Measurements from ENCODE around the gene PTPN3.

PTPN3 gene

DNA sequence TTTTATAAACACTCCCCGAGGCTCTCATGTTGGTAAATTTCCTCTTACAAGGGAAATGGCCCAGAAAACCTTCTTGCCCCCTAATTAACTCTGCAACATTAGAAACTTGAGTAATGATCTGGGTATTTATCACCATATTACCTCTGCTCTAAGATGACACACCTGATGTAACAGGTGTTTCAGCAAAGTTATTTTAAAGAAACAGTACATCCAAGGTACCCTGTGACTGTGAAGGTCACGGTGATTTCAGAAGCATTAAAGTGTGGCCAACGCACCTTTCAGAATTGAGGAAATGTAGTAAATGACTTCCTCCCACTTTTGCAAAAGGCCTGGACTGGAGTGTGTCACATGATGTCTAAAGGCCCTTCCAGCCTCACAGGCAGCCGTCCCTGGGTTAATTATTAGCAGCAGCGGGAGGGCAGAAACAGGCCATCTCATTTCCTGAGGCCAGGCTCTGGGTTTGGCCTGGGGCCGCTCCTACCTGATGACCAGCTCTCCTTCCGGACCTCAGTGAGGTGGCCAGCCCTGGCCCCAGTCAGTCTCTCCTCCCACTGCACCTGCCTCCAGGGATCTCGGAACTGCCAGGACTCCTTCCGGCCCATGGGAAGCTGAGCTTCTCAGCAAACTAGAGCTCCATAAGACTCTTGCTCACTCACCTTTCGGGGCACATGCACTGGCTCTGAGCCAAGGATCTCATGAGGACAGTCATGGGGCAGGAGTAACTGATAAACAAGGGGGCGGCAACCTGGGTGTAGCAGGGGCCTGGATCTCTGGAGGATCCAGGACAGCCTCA lies 20.7 kb downstream of the PTPN3 start:
- DNase-seq (ENCODE audit: low spot score) = no peak

DNA sequence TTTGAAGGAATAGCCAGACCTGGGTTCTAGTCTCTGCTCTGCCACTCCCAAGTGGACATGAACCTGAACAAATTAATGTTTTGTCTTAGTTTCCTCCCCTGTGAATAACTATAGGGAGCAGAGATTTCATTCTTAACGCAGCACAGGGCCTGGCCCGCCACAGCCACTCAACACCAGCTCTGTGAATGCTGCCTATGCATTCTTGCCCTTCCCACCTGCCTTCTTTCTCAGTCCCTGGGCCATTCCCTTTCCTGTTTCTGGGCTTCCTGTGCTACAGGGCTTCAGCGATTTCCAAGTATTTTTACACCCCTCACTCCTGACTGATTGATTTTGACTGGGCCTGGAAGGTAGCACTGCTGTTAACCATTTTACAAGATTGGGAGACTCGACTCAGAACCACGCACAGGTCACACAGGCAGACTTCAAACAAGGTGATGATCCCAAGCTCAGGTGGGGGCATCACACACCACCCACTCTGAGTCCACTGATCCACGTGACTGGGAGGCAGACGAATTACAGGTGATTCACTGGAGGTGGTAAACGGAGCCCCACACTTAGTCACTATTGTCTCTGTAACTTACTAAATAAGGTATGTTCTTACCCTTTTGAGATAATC lies 21.4 kb downstream of the PTPN3 start:
- no peak for DNase-seq (ENCODE audit: low spot score)

- no peak for DNase-seq (ENCODE audit: low spot score)
These were observed 22.6 kb downstream of the PTPN3 start for GRCh38 chr9:109475526-109475925.

- no peak for DNase-seq (ENCODE audit: low spot score)
These were observed 23.2 kb downstream of the PTPN3 start for GRCh38 chr9:109474944-109475343.

GRCh38 chr9:109474170-109474569 lies 23.9 kb downstream of the PTPN3 start:
- DNase-seq (ENCODE audit: low spot score) = no peak

DNA sequence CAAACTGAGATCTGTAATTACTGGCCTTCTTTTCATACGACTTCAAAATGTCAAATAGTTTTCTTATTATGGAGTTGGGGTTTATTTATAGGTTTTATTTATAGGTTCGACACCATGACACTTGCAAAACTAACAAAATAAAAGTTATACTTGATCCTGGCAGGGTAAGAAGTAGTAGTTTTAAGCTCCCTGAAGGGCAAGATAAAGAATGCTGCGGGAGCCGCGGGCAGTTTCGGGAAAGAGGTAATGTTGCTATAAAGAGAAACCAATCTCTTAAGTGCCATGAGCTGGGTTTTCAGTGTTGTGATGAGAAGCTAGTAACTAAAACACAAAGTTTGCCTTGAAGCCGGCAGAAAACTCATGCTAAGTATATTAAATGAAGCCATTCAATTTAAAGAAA lies 24.8 kb downstream of the PTPN3 start:
- no peak for DNase-seq (ENCODE audit: low spot score)

DNA sequence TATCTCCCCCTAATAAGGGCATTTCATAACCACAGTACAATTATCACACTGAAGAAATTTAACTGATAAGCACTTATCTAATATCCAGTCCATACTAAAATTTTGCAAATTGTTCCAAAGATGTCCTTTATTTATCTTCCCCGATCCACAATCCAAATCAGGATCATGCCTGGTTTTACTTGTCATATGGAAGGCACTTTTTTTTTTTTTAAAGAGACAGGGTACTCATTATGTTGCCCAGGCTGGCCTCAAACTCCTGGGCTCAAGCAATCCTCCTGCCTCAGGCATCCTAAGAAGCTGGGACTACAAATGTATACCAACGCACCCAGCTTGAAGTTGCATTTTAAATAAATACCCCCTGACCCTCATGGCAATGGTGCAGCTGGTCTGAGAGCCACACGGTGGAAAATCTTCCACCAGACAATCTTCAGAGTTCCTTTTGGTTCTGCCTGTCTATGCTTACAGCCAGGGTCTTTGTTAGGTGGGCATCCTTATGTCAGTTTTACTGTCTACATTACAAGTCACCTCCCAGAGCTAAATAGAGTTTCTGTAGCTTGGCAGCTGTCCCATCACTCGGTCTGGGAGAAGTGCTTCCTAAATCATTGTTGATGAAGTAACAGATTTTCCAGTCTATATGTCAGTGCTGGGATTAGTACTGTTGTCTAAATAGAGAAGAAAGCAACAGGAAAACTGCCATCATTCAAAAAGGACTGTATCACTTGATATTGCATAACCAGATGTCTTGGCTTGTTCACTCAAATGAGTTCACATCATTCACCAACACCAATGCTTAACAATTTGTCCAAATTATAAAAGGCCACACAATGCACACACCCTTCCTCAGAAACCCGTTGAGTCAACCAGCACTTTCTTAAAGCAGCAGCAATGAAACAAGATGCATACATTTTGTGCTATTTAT lies 26.4 kb downstream of the PTPN3 start:
- no peak for DNase-seq (ENCODE audit: low spot score)

- DNase-seq (ENCODE audit: low spot score) = peak; percentile 83
These were observed 28.3 kb downstream of the PTPN3 start for GRCh38 chr9:109469646-109470358.

- no peak for DNase-seq (ENCODE audit: low spot score)
These were observed 29.2 kb downstream of the PTPN3 start for GRCh38 chr9:109468927-109469326.

DNA sequence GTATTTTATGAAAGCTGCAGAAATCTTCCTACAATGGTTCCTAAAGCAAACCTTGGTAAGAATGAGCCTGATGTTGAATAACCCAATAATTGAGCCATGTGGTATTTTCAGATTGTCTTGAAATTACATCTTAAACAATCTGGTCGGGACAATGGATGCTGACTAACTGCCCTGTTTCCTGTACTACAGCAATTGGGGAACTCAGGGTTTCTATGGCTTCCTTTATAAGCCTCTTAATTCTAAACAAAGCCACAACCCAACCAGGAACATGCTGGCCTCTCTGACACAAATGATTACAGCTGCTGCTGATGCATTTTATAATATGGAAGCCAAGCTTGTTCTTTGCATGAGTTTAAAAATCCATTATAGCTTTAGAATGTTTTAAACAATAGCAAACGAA lies 30.2 kb downstream of the PTPN3 start:
- no peak for DNase-seq (ENCODE audit: low spot score)

- DNase-seq (ENCODE audit: low spot score) = no peak
These were observed 31.2 kb downstream of the PTPN3 start for GRCh38 chr9:109466623-109467590.

- no peak for DNase-seq (ENCODE audit: low spot score)
These were observed 34.0 kb downstream of the PTPN3 start for GRCh38 chr9:109463924-109464625.

- no peak for DNase-seq (ENCODE audit: low spot score)
These were observed 37.5 kb downstream of the PTPN3 start for GRCh38 chr9:109460576-109460975.

DNA sequence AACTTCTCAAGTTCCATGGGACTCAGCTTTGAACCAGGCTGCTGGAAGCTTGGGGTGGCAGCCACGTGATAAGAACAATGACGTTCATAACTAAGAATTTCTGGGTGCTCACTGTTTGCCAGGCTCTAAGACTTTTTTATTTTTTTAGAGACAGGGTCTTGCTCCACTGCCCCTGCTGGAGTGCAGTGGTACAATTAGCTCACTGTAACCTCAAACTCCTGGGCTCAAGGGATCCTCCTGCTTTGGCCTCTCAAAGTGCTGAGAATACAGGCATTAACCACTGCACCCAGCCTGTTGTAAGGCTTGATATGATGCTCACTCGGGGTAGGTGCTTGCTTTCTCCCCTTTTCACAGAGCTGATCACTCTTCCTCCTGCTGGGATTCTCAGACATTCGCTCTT lies 38.7 kb downstream of the PTPN3 start:
- DNase-seq (ENCODE audit: low spot score) = no peak

GRCh38 chr9:109458453-109459211 lies 39.5 kb downstream of the PTPN3 start:
- no peak for DNase-seq (ENCODE audit: low spot score)

DNA sequence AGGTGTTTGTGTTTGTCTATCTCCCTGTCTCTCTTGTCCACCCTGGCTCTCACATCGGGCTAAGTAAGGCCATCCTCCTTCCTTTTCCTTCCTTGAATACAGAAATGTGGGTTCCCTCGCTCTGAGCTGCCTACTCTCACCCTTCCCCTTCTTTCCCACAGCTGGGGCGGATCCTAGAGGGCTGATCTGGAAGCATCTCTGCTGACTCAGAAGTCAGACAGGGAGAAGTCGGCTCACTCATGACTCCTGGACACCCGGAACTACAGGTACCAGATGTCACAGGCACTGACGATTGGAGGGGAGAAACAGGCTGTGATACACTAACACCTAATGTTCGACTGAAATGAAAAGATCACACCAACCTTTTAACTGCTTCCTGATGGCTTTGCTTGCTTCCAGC lies 41.3 kb downstream of the PTPN3 start:
- DNase-seq (ENCODE audit: low spot score) = no peak

DNA sequence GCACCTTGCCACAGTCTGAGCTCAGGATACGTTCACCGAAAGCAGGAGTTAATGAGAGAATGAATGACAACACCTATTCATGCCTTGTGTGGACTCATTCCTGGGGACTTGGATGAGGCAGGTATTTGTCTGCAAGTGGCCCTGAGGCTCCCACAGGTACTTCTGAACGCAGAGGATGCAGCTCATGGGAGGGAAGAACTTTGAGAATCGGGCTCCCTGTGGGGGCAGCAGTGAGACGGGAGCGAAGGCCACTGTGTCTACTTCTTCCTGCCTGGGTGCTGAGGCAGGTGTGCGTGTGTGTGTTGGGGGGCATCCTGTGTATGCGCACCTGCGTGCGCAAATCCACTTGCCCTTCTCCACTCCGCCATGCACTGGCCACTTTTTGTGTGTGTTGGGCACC lies 42.2 kb downstream of the PTPN3 start:
- DNase-seq (ENCODE audit: low spot score) = no peak

GRCh38 chr9:109455391-109455790 lies 42.7 kb downstream of the PTPN3 start:
- DNase-seq (ENCODE audit: low spot score) = no peak

GRCh38 chr9:109454601-109455155 lies 43.4 kb downstream of the PTPN3 start:
- DNase-seq (ENCODE audit: low spot score) = no peak

Measured in pons (tissue), 1 donor.